Heart left ventricle (tissue), 13 donors: ENCODE data around the gene EPHB1.

Experiments used
- POLR2A ChIP-seq, 2 donors: fragments of 450-650 bp; IDR thresholded peaks; one replicate each; pipeline ENCODE4 v1.6.1; 2017; ENCODE audit warnings: antibody characterized with exemption in 2 of 2, mild to moderate bottlenecking in 2 of 2, moderate library complexity in 2 of 2
- TF ChIP-seq, protein P1 (sequence below), 12 donors: fragments of 200-600 bp; sonication (generic) in 4 of 12; IDR thresholded peaks; one replicate each; pipeline versions ENCODE4 v1.5.0 to v1.8.0; 2018 to 2022; ENCODE audit warnings: antibody characterized with exemption in 12 of 12, mild to moderate bottlenecking in 5 of 12
- donor health status: ischemic (EF 13 %, LVEDD 7.1; RV severe dilation, severe dysfunction).
- donor health status: DM: no; HTN: yes; CAD: no.
- donor health status: DM: no; HTN: no; CAD: no.
- donor health status: ischemic (EF 25% LVEDD 6.9; RV normal size, moderate dysfunction).
- donor health status: ischemic (EF 25% LVEDD 5.7; RV mildly dilated, moderate dysfunction).
- donor health status: ischemic (EF 35%, LVEDD 5.7; RV mildly dilated, moderate dysfunction).
- donor health status: nonischemic (EF 11% LVEDD 7.7; RV severe dilation, severe dysfunction).
- donor health status: DM: yes; HTN: yes; CAD: no.
- donor health status: PGD.
- donor health status: ischemic (EF 29% LVEDD 5.4; RV normal size, mild dysfunction).
- donor health status: nonischemic (EF 23%, LVEDD 6.1; RV moderate dilation, normal function).

DNA sequence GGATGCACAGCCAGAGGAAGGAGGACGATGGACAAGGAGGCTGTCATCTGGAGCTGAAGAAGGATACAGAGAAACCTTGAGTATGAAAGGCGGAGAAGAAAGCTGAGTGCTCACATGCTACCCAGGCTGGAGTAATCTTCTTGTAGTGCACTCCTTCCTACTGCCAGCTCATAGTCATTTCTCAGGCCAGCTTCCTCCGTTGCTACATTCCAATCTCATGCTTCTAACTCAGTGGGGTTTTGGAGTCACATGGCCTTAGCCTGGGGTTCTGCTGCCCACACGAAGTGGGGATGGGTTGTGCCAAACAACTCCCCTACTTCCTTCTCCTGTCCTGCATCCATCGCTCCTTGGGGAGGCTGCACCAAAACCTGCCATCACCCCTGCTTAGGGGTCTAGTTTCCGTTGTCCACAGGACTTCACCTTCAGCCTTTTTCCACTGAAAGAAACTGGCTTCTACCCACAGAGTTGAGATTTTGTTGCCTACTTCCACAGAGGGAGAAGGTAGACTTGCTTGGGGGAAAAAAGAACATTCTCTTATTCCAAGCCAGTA, 239.9 kb downstream of the EPHB1 start:
- TF ChIP-seq, protein P1, sequence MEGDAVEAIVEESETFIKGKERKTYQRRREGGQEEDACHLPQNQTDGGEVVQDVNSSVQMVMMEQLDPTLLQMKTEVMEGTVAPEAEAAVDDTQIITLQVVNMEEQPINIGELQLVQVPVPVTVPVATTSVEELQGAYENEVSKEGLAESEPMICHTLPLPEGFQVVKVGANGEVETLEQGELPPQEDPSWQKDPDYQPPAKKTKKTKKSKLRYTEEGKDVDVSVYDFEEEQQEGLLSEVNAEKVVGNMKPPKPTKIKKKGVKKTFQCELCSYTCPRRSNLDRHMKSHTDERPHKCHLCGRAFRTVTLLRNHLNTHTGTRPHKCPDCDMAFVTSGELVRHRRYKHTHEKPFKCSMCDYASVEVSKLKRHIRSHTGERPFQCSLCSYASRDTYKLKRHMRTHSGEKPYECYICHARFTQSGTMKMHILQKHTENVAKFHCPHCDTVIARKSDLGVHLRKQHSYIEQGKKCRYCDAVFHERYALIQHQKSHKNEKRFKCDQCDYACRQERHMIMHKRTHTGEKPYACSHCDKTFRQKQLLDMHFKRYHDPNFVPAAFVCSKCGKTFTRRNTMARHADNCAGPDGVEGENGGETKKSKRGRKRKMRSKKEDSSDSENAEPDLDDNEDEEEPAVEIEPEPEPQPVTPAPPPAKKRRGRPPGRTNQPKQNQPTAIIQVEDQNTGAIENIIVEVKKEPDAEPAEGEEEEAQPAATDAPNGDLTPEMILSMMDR (IDR thresholded peaks at IDR 0.05) = no peak
- no peak for TF ChIP-seq POLR2A (IDR thresholded peaks at IDR 0.05)
